ENCODE measurements around the gene TFE3.
"Not testable (repeated sequence)": the region's sequence is repeated elsewhere in the genome, so short reads cannot be mapped to it uniquely, and the experiment has no call there.

TFE3 gene

DNA sequence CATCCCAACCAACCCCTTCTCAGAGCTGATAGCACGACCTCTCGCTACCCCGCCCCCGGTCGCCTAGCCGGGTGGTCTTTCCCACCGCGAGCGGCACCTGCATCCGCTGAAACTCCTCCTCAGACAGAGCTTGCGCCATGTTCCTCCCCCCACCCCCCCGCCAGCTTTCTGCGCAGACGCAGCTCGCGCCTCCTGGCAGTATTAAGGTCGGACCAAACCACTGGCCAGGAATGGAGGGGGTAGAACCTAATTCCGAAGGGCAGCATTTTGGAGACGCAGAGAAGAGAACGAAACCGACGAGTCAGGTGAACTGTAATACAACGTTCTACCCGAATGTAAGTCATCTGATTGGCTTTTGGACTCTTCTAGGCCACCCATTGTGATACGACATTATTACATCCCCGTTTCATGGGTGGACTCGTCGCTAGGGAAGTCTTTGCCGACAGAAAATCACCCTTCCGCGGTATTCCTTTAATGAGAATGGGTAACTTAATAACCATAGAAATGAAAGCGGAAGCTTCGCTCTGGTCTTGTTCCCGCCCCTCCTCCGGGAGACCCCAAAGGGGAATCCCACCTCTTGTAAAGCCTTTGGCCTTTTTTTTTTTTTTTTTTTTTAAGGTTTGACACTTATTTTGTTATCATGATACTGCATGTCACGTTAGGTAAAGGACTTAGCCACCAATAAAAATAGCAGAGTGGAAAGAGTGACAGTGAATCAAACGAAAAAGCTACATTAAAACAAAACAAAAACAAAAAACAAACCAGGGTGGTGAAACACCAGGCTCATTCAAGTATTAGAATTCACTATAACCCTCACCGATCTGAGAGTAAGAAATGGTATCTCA, 40.8 kb downstream of the TFE3 start, which contains the start of gene GRIPAP1:
Gene GRIPAP1 (minus strand): TSS at position 174 of the 845 bp plus-strand sequence. CDS start 35 bp downstream, at position 139.
- FAIRE-seq = no peak

GRCh38 chrX:49001521-49002090, 41.6 kb downstream of the TFE3 start:
- FAIRE-seq (no peak), DNase-seq (ENCODE audit: low spot score) (peak; percentile 20)

More for the DNA sequence above, 40.8 kb downstream of the TFE3 start, which contains the start of gene GRIPAP1:
- peak; percentile 87 for DNase-seq (ENCODE audit: low spot score)

DNA sequence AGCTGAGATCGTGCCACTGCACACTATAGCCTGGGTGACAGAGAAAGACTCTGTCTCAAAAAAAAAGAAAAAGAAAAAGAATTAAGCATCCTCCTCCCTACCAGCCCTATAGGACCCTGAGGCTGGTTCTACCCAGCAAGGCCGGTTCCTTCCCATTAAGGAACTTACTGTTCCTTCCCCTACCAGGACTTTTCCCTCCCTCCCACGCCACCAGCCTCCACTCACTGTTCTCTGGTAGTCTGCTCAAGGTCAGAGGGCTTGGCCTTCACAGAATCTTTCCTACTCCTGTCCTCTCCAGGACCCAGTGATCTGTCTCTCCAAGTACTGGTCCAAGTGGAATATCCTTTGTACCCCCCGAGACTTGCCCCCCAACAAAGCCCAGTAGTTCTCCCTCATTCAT, 42.5 kb downstream of the TFE3 start:
- no peak for DNase-seq (ENCODE audit: low spot score)
- FAIRE-seq = no peak

DNA sequence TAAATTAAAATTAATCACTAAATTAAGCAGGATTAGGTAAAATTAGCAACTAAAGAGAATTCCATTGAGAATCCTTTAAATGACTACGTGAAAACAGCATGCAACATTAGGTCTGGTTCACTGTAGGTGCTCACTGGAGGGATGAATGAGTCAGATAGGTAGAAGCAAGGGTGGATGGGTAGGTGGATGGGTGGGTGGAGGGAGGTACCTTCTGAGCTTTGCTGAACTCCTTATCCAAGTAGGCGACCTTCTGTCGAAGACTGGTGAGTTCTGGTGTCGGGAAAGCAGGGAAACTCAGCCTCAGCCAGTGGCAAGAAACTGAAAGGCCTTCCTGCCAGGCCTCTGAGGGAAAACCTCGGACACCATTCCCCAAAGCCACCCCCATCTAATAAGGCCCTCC, 44.1 kb downstream of the TFE3 start:
- DNase-seq (ENCODE audit: low spot score) (no peak), FAIRE-seq (no peak)

DNA sequence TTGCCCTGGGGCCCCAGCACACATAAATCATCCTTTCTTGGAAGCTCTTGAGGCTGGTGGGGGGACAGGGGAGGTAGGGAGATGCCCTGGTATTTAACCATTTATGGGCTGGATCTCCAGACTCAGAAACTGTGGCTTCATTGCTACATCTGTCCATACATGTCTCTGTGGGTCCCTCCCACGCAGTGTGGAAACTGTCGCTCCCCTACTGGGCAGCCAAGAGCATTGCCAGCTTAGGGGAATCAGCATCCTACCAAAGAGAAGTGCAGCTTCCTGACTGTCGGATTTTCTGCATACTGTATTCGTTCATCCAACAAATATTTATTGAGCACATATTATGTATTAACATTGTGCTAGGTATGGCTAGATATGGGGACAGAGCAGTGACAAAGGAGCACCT, 44.8 kb downstream of the TFE3 start:
- FAIRE-seq = no peak
- DNase-seq (ENCODE audit: low spot score) = no peak

DNA sequence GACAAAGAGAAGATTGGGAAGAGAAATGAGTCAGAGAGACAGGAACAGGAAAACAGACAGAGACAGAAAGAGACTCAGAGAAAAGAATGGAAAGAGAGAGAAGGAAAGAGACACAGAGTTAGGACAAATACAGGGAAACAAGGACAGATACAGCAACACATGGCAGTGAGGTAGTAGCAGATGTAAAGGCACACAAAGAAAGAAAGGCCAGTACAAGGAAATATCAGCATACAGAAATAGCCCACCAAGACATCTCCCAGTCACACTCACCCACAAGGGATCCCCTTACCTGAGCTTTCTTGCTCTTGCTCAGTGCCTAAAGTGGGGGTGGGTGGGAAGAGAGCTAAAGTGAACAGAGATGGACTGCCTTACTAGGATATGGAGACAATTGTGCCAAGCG, 45.3 kb downstream of the TFE3 start:
- FAIRE-seq = no peak
- DNase-seq (ENCODE audit: low spot score) = no peak

GRCh38 chrX:48997455-48997854, 45.7 kb downstream of the TFE3 start:
- FAIRE-seq = no peak

GRCh38 chrX:48996969-48997368, 46.2 kb downstream of the TFE3 start:
- no peak for FAIRE-seq

More at GRCh38 chrX:48997455-48997854, 45.7 kb downstream of the TFE3 start:
- no peak for DNase-seq (ENCODE audit: low spot score)

GRCh38 chrX:48992341-48992740, 50.8 kb downstream of the TFE3 start:
- DNase-seq (ENCODE audit: low spot score) = no peak
- no peak for FAIRE-seq

More at GRCh38 chrX:48996969-48997368, 46.2 kb downstream of the TFE3 start:
- DNase-seq (ENCODE audit: low spot score) = peak; percentile 11

DNA sequence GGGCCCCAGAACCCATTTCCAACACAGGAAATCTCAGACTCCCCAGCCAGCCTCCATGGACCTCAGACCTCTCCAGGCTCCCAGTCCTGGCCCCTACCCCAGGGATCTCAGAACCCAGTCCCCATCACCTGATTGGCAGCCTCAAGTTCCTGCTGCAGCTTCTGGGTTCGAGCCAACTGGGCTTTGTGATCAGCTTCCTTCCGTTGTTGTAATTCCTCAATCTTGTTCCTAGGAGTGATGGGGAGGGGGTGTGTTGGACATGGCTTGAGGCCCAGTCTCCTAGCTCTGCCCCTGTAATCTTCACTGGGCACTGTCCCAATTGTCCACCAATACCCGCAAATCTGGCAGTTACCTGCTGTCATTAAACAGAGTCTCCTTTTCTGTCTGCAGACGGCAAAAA, 53.7 kb downstream of the TFE3 start:
- DNase-seq (ENCODE audit: low spot score) (no peak), FAIRE-seq (no peak)

GRCh38 chrX:48983896-48984295, 59.3 kb downstream of the TFE3 start:
- DNase-seq (ENCODE audit: low spot score) (no peak), FAIRE-seq (no peak)

DNA sequence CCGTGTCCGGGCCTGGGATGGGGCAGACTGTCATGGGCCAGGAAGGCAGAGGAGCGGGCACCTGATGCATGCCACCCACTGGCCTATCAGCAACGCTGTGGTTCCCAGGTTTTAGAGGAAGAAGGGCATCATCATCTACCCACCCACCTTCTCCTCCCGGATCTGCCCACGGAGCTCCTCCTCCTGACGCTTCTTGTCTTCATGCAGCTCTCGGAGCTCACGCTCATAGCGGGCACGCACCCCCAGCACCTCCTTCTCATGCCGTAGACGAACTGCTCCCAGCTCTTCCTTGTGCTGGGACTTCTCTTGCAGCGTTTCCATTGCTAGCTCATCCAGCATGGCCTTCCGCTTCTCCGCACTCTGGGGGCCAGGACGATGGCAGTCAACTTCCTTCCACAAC, 60.1 kb downstream of the TFE3 start:
- DNase-seq (ENCODE audit: low spot score) (no peak), FAIRE-seq (no peak)

- DNase-seq (ENCODE audit: low spot score) (no peak), FAIRE-seq (no peak)
These were observed 62.0 kb downstream of the TFE3 start for GRCh38 chrX:48981178-48981577.

GRCh38 chrX:48980341-48980740, 62.8 kb downstream of the TFE3 start:
- not testable (repeated sequence) for DNase-seq (ENCODE audit: low spot score); FAIRE-seq

All from urothelium cell line (cell line).